IPS DF 6.9 (cell line): ENCODE results near the gene NPIPA3.
"Not testable (repeated sequence)": the region's sequence is repeated elsewhere in the genome, so short reads cannot be mapped to it uniquely, and the experiment has no call there.

Experiments used
- DNase-seq: peaks from one replicate; pipeline ENCODE4 v3.0.0-alpha.2; 2013; ENCODE audit warnings: low read depth, low spot score
- H3K27ac ChIP-seq: one replicate; pipeline ENCODE4 v1.5.1; 2013; ENCODE audit warnings: low read length, control low read depth
- H3K27me3 ChIP-seq: 2 replicates; pipeline ENCODE4 v1.6.1; 2013; ENCODE audit warnings: mild to moderate bottlenecking, low read length; ENCODE audit not compliant: control insufficient read depth, insufficient read depth
- H3K36me3 ChIP-seq: 2 replicates; pipeline ENCODE4 v1.6.1; 2013; ENCODE audit warnings: low read length; ENCODE audit not compliant: control insufficient read depth, insufficient read depth
- H3K4me1 ChIP-seq: 2 replicates; pipeline ENCODE4 v1.6.1; 2013; ENCODE audit warnings: low read length; ENCODE audit not compliant: control insufficient read depth, insufficient read depth
- H3K4me3 ChIP-seq: 2 replicates; pipeline ENCODE4 v1.5.1; 2013; ENCODE audit warnings: mild to moderate bottlenecking, low read length
- H3K9me3 ChIP-seq: 2 replicates; pipeline ENCODE4 v1.6.1; 2013; ENCODE audit warnings: low read length, inconsistent platforms; ENCODE audit not compliant: control insufficient read depth, insufficient read depth
- WGBS: extraction: QIAGEN DNeasy Blood & Tissue Kit; methylation state at CpG from one replicate; pipeline ENCODE4 v1.1.7; 2013; ENCODE audit warnings: mixed read lengths, missing lambda C conversion rate; ENCODE audit not compliant: insufficient read length, insufficient coverage; 5-methylcytosine and 5-hydroxymethylcytosine counted together

The NPIPA3 gene

DNA sequence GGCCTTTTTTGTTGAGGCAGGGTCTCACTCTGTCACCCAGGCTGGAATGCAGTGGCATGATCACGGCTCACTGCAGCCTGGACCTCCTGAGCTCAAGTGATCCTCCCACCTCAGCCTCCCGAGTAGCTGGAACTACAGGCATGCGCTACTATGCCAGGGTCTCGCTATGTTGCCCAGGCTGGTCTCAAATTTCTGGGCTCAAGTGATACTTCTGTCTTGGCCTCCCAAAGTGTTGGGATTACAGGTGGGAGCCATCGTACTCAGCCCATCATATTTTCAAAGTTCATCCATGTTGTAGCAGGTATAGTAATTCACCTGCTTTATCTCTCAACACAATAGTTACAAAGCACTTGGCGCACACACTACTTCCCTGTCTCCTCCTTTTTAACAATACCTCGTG is 22.8 kb upstream of the NPIPA3 start:
- not testable (repeated sequence) for H3K9me3 ChIP-seq, H3K4me3 ChIP-seq, H3K27ac ChIP-seq, DNase-seq, H3K27me3 ChIP-seq, H3K36me3 ChIP-seq, H3K4me1 ChIP-seq
- WGBS, result no CpG with 5 or more reads among the region's 7 CpGs

DNA sequence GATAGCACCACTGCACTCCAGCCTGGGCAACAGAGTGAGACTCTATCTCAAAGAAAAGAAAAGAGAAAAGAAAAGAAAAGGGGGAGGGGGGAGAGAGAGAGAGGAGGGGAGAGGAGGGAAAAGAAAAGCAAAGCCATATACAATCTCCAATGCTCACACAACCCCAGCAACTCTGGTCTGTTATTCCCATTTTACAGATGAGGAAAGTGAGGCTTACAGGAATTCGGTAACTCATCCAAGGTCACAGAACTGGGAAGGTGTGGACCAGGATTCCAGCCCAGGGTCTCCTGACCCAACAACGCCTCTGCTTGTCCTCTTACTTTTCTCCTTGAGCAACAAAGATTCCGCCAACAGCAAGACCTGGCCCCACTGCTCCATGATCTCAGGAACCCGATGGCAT is 22.1 kb upstream of the NPIPA3 start:
- no peak overlapping the region for H3K4me3 ChIP-seq
- H3K36me3 ChIP-seq, result no peaks in the 10 kb centered on the region
- no peak for DNase-seq
- WGBS, result no CpG with 5 or more reads among the region's 4 CpGs
- no peak overlapping the region for H3K27ac ChIP-seq
- no peaks in the 10 kb centered on the region for H3K27me3 ChIP-seq
- H3K4me1 ChIP-seq, result no peaks in the 10 kb centered on the region
- no peaks in the 10 kb centered on the region for H3K9me3 ChIP-seq

DNA sequence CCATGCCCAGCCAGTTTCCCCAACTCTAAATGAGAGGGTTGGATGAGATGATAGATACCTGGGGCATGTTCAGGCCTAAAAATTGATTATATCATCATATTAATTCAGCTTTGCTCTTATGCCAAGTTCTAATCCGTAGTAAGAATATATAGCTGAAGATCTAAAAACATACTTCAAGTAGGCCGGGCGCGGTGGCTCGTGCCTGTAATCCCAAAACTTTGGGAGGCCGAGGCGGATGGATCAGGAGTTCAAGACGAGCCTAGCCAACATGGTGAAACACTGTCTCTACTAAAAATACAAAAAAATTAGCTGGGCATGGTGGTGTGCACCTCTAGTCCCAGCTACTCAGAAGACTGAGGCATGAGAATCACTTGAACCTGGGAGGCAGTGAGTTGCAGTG is 21.1 kb upstream of the NPIPA3 start:
- H3K36me3 ChIP-seq, result no peaks in the 10 kb centered on the region
- no peak overlapping the region for H3K27ac ChIP-seq
- no CpG with 5 or more reads among the region's 8 CpGs for WGBS
- H3K4me1 ChIP-seq, result no peaks in the 10 kb centered on the region
- no peak overlapping the region for H3K4me3 ChIP-seq
- H3K27me3 ChIP-seq, result no peaks in the 10 kb centered on the region
- DNase-seq, result no peak
- no peaks in the 10 kb centered on the region for H3K9me3 ChIP-seq

DNA sequence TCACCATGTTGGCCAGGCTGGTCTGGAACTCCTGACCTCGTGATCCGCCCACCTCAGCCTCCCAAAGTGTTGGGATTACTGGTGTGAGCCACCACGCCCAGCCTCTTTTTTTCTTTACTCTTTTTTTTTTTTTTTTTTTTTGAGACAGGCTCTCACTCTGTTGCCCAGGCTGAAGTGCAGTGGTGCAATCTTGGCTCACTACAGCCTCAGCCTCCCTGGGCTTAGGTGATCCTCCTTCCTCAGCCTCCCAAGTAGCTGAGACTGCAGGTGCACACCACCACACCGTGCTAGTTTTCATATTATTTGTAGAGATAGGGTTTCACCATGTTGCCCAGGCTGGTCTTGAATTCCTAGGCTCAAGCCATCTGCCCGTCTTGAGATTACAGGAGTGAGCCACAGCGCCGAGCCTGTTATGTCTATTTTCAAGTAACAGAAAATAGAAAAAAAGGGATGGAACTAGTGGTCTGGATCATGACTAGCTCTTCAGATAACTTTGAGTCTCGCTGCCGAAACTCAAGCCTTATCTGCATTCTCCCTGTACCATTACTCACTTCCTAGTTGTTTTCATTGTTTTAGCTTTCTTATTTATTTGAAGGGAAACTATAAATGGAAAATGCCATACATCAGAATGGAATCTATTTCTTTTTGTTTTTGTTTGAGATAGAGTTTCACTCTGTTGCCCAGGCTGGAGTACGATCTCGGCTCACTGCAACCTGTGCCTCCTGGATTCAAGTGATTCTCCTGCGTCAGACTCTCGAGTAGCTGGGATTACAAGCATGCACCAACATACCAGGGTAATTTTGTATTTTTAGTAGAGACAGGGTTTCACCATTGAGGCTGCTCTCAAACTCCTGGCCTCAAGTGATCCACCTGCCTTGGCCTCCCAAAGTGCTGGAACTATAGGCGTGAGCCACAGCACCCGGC is 17.1 kb upstream of the NPIPA3 start:
- H3K36me3 ChIP-seq, H3K4me3 ChIP-seq, DNase-seq, H3K9me3 ChIP-seq, H3K27me3 ChIP-seq, H3K27ac ChIP-seq, H3K4me1 ChIP-seq: not testable (repeated sequence)
- no CpG with 5 or more reads among the region's 15 CpGs for WGBS

DNA sequence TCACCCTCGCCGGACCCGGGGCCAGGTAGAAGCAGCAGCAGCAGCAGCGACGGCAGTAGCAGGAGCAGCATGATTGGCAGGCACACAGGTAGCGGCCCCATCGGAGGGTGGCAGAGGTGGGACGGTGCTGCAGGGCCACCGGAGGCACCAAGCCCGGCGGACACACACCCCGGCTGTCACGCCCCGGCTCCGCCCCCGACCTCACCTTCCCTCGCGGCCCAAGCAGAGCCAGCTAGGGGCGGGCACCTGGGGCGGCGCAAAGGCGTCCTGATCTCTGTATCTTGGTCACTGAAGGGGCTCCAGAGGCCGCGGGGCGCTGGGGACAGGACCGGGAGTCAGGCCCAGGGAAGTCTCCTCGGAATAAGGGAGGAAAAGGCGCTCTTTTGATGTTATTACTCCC is 9.1 kb upstream of the NPIPA3 start, which contains the start of gene PLA2G10:
Gene PLA2G10 (minus strand): TSS at position 180 of the 400 bp plus-strand sequence. CDS start 79 bp downstream, at position 101.
- H3K4me1 ChIP-seq, DNase-seq, H3K4me3 ChIP-seq, H3K27ac ChIP-seq, H3K9me3 ChIP-seq, H3K36me3 ChIP-seq, H3K27me3 ChIP-seq: not testable (repeated sequence)
- no CpG with 5 or more reads among the region's 28 CpGs for WGBS

DNA sequence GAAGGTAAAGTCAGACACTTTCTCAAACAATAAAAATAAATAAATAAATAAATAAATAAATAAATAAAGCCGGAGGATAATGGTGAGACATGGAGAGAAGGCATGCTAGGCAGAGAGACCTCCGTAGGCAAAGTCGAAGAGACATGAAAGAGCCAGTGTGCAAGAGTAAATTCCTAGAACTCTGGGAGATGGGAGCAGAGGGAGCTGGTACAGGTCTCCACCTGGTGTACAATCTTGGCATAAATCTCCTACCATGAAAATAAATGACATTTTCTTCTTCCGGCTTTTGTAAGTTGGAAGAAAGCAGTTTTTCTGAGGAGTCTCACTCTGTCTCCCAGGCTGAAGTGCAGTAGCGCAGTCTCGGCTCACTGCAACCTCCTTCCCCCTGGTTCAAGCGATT is 1.4 kb upstream of the NPIPA3 start:
- not testable (repeated sequence) for H3K4me1 ChIP-seq, H3K4me3 ChIP-seq, H3K36me3 ChIP-seq, DNase-seq, H3K9me3 ChIP-seq, H3K27ac ChIP-seq, H3K27me3 ChIP-seq
- no CpG with 5 or more reads among the region's 7 CpGs for WGBS

DNA sequence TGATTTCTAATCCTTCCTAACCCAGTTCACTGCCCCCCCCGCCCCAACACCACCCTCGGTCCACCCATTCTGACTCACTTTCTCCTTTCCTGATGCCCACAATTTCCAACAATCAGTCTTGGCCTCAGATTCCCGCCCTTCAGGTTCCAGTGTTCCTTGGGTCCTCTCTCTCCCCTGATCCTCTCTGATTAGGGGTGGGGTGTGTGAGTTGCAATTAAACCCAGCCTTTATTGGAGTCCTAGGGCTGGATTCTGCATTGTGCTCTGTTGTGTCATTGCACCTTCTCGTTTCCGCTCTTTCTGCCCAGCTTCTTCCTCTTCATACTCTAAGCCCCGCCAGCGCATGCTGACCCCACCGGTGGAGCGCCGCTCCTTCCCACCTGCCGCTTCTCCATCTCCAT is 539 bp upstream of the NPIPA3 start:
- not testable (repeated sequence) for H3K9me3 ChIP-seq, H3K27ac ChIP-seq, H3K27me3 ChIP-seq, H3K4me3 ChIP-seq, H3K36me3 ChIP-seq, H3K4me1 ChIP-seq, DNase-seq
- no CpG with 5 or more reads among the region's 11 CpGs for WGBS

DNA sequence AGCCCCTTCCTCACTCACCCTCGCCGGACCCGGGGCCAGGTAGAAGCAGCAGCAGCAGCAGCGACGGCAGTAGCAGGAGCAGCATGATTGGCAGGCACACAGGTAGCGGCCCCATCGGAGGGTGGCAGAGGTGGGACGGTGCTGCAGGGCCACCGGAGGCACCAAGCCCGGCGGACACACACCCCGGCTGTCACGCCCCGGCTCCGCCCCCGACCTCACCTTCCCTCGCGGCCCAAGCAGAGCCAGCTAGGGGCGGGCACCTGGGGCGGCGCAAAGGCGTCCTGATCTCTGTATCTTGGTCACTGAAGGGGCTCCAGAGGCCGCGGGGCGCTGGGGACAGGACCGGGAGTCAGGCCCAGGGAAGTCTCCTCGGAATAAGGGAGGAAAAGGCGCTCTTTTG is 30.0 kb downstream of the NPIPA3 start:
- not testable (repeated sequence) for H3K4me3 ChIP-seq, H3K4me1 ChIP-seq, H3K27ac ChIP-seq, H3K36me3 ChIP-seq, H3K27me3 ChIP-seq, H3K9me3 ChIP-seq, DNase-seq
- WGBS, result no CpG with 5 or more reads among the region's 28 CpGs

DNA sequence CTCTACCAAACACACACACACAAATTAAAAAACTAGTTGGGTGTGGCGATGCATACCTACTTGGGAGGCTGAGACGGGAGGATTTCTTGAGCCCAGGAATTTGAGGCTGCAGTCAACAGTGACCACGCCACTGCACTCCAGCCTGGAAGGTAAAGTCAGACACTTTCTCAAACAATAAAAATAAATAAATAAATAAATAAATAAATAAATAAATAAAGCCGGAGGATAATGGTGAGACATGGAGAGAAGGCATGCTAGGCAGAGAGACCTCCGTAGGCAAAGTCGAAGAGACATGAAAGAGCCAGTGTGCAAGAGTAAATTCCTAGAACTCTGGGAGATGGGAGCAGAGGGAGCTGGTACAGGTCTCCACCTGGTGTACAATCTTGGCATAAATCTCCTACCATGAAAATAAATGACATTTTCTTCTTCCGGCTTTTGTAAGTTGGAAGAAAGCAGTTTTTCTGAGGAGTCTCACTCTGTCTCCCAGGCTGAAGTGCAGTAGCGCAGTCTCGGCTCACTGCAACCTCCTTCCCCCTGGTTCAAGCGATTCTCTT is 37.7 kb downstream of the NPIPA3 start:
- not testable (repeated sequence) for H3K4me3 ChIP-seq, H3K27me3 ChIP-seq, DNase-seq, H3K9me3 ChIP-seq, H3K36me3 ChIP-seq, H3K4me1 ChIP-seq, H3K27ac ChIP-seq
- WGBS, result no CpG with 5 or more reads among the region's 10 CpGs

DNA sequence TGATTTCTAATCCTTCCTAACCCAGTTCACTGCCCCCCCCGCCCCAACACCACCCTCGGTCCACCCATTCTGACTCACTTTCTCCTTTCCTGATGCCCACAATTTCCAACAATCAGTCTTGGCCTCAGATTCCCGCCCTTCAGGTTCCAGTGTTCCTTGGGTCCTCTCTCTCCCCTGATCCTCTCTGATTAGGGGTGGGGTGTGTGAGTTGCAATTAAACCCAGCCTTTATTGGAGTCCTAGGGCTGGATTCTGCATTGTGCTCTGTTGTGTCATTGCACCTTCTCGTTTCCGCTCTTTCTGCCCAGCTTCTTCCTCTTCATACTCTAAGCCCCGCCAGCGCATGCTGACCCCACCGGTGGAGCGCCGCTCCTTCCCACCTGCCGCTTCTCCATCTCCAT is 38.6 kb downstream of the NPIPA3 start:
- not testable (repeated sequence) for H3K9me3 ChIP-seq, H3K4me3 ChIP-seq, H3K4me1 ChIP-seq, H3K27ac ChIP-seq, DNase-seq, H3K27me3 ChIP-seq, H3K36me3 ChIP-seq
- WGBS, result no CpG with 5 or more reads among the region's 11 CpGs
